ENCODE results near the gene POLA2.

The POLA2 gene

DNA sequence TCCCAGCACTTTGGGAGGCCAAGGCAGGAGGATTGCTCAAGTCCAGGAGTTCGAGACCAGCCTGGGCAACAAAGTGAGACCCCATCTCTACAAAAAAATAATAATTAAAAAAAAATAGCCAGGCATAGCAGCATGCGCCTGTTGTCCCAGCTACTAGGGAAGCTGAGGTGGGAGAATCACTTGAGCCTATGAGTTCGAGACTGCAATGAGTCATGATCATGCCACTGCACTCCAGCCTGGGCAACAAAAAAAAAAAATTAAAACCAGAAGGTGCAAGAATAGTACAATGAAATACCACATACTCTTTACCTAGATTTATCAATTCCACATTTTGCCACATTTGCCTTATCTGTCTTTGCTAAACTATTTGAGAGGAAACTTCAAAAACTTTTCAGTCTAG is 80.1 kb downstream of the POLA2 start:
- DNase-seq: no peak
